ENCODE measurements around the gene CDH5. TPM values are rescaled to one million over a fixed set of nuclear protein-coding genes. Genes with fewer than 3 reads are reported as not detected.

CDH5 gene
- total RNA-seq, 1 donor from 2014 or later: 38.3 TPM

- no peak for DNase-seq (ENCODE audit: extremely low spot score in 2 of 2)
- no peak overlapping the region for H3K27ac ChIP-seq
- H3K4me3 ChIP-seq: no peak overlapping the region
- TF ChIP-seq CTCF (IDR thresholded peaks at IDR 0.05) (no peak), POLR2AphosphoS5 (IDR thresholded peaks at IDR 0.05; ENCODE audit: insufficient read depth in 1 of 2, low read depth in 1 of 2) (no peak), POLR2A (IDR thresholded peaks at IDR 0.05) (no peak)
- no peaks in the 10 kb centered on the region for H3K36me3 ChIP-seq
- no peaks in the 10 kb centered on the region for H3K9me3 ChIP-seq
- no peaks in the 10 kb centered on the region for H3K27me3 ChIP-seq
- intact Hi-C loops (cut with DNase I): no loop called here
- no peaks in the 10 kb centered on the region for H3K4me1 ChIP-seq
Observed at GRCh38 chr16:66375451-66375850, 9.0 kb downstream of the CDH5 start.

GRCh38 chr16:66376114-66376513, 9.6 kb downstream of the CDH5 start:
- Histone ChIP-seq H3K36me3 (no peaks in the 10 kb centered on the region), H3K4me1 (no peaks in the 10 kb centered on the region), H3K4me3 (no peak overlapping the region), H3K27ac (no peak overlapping the region), H3K27me3 (no peaks in the 10 kb centered on the region), H3K9me3 (no peaks in the 10 kb centered on the region)
- no peak for DNase-seq (ENCODE audit: extremely low spot score in 2 of 2)
- intact Hi-C loops (cut with DNase I): no loop called here
- TF ChIP-seq CTCF (IDR thresholded peaks at IDR 0.05) (no peak), POLR2AphosphoS5 (IDR thresholded peaks at IDR 0.05; ENCODE audit: insufficient read depth in 1 of 2, low read depth in 1 of 2) (no peak), POLR2A (IDR thresholded peaks at IDR 0.05) (no peak)

- Histone ChIP-seq H3K4me1 (no peaks in the 10 kb centered on the region), H3K27ac (no peak overlapping the region), H3K4me3 (no peak overlapping the region), H3K27me3 (no peaks in the 10 kb centered on the region), H3K36me3 (no peaks in the 10 kb centered on the region), H3K9me3 (no peaks in the 10 kb centered on the region)
- no peak for DNase-seq (ENCODE audit: extremely low spot score in 2 of 2)
- TF ChIP-seq CTCF (IDR thresholded peaks at IDR 0.05) (no peak), POLR2AphosphoS5 (IDR thresholded peaks at IDR 0.05; ENCODE audit: insufficient read depth in 1 of 2, low read depth in 1 of 2) (no peak), POLR2A (IDR thresholded peaks at IDR 0.05) (no peak)
- intact Hi-C loops (cut with DNase I): no loop called here
Observed at GRCh38 chr16:66376577-66377305, 10.2 kb downstream of the CDH5 start.

- H3K27ac ChIP-seq: no peak overlapping the region
- H3K36me3 ChIP-seq: no peaks in the 10 kb centered on the region
- H3K27me3 ChIP-seq: no peaks in the 10 kb centered on the region
- no peak for DNase-seq (ENCODE audit: extremely low spot score in 2 of 2)
- H3K9me3 ChIP-seq: no peaks in the 10 kb centered on the region
- TF ChIP-seq POLR2A (IDR thresholded peaks at IDR 0.05) (no peak), POLR2AphosphoS5 (IDR thresholded peaks at IDR 0.05; ENCODE audit: insufficient read depth in 1 of 2, low read depth in 1 of 2) (no peak), CTCF (IDR thresholded peaks at IDR 0.05) (no peak)
- intact Hi-C loops (cut with DNase I): no loop called here
- no peak overlapping the region for H3K4me3 ChIP-seq
- H3K4me1 ChIP-seq: no peaks in the 10 kb centered on the region
Observed at GRCh38 chr16:66377324-66377723, 10.8 kb downstream of the CDH5 start.

GRCh38 chr16:66378741-66379570, 12.5 kb downstream of the CDH5 start:
- no peak for DNase-seq (ENCODE audit: extremely low spot score in 2 of 2)
- H3K27me3 ChIP-seq: no peaks in the 10 kb centered on the region
- no peaks in the 10 kb centered on the region for H3K9me3 ChIP-seq
- intact Hi-C loops (cut with DNase I): no loop called here
- H3K27ac ChIP-seq: no peak overlapping the region
- peaks cover 7% of the 10 kb centered on the region for H3K4me1 ChIP-seq
- no peak for TF ChIP-seq POLR2A (IDR thresholded peaks at IDR 0.05)
- TF ChIP-seq POLR2AphosphoS5 (IDR thresholded peaks at IDR 0.05; ENCODE audit: insufficient read depth in 1 of 2, low read depth in 1 of 2): no peak
- TF ChIP-seq CTCF (IDR thresholded peaks at IDR 0.05): no peak
- no peak overlapping the region for H3K4me3 ChIP-seq
- no peaks in the 10 kb centered on the region for H3K36me3 ChIP-seq

Data from vagina (tissue), 2 donors.